GM23338 (cell line): ENCODE measurements around the gene CELF4.

Source experiments
- CREB1 ChIP-seq: fragments of 250-450 bp; sonication (Bioruptor Pico); IDR thresholded peaks from 2 replicates; pipeline ENCODE4 v1.5.0; 2020; ENCODE audit warnings: low read depth, mild to moderate bottlenecking, moderate library complexity
- EZH2 ChIP-seq: fragments of 200-600 bp; sonication (generic); IDR thresholded peaks from one replicate; pipeline ENCODE4 v1.8.0; 2017; ENCODE audit warnings: antibody characterized with exemption, mild to moderate bottlenecking, low read depth; ENCODE audit not compliant: unreplicated experiment
- EZH2phosphoT487 ChIP-seq: fragments of 200-600 bp; sonication (generic); IDR thresholded peaks from one replicate; pipeline ENCODE4 v1.8.1; 2018; ENCODE audit warnings: antibody characterized with exemption; ENCODE audit not compliant: unreplicated experiment
- ZNF114 ChIP-seq: fragments of 250-450 bp; sonication (Bioruptor Pico); IDR thresholded peaks from 2 replicates; pipeline ENCODE4 v1.5.0; 2020; ENCODE audit warnings: mild to moderate bottlenecking, moderate library complexity
- ZNF331 ChIP-seq: fragments of 250-450 bp; sonication (Bioruptor Pico); IDR thresholded peaks from 2 replicates; pipeline ENCODE4 v1.5.0; 2020; ENCODE audit warnings: low read depth, mild to moderate bottlenecking, moderate library complexity
- TF ChIP-seq, protein P1 (sequence below), 2 experiments: fragments of 200-600 bp in 1 of 2; sonication (generic) in 1 of 2; conservative IDR thresholded peaks; 2 replicates each; pipeline versions ENCODE4 v1.5.1 to v1.6.1; 2016 to 2017; ENCODE audit warnings: antibody characterized with exemption in 2 of 2, low read depth in 2 of 2, mild to moderate bottlenecking in 2 of 2, moderate library complexity in 1 of 2
- TF ChIP-seq, protein P2 (sequence below): IDR thresholded peaks from one replicate; pipeline ENCODE4 v1.6.1; 2018; ENCODE audit warnings: antibody characterized with exemption; ENCODE audit not compliant: unreplicated experiment

GRCh38 chr18:37362158-37362890 lies 203.3 kb downstream of the CELF4 start:
- TF ChIP-seq, protein P1, sequence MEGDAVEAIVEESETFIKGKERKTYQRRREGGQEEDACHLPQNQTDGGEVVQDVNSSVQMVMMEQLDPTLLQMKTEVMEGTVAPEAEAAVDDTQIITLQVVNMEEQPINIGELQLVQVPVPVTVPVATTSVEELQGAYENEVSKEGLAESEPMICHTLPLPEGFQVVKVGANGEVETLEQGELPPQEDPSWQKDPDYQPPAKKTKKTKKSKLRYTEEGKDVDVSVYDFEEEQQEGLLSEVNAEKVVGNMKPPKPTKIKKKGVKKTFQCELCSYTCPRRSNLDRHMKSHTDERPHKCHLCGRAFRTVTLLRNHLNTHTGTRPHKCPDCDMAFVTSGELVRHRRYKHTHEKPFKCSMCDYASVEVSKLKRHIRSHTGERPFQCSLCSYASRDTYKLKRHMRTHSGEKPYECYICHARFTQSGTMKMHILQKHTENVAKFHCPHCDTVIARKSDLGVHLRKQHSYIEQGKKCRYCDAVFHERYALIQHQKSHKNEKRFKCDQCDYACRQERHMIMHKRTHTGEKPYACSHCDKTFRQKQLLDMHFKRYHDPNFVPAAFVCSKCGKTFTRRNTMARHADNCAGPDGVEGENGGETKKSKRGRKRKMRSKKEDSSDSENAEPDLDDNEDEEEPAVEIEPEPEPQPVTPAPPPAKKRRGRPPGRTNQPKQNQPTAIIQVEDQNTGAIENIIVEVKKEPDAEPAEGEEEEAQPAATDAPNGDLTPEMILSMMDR (conservative IDR thresholded peaks at IDR 0.05; ENCODE audit: low read depth in 2 of 2), result no peak
- TF ChIP-seq EZH2 (no peak), ZNF114 (CRISPR knock-in tag) (no peak), EZH2phosphoT487 (no peak), ZNF331 (CRISPR knock-in tag) (no peak), CREB1 (no peak; the same call in 1 of the 2 replicates)
- TF ChIP-seq, protein P2, sequence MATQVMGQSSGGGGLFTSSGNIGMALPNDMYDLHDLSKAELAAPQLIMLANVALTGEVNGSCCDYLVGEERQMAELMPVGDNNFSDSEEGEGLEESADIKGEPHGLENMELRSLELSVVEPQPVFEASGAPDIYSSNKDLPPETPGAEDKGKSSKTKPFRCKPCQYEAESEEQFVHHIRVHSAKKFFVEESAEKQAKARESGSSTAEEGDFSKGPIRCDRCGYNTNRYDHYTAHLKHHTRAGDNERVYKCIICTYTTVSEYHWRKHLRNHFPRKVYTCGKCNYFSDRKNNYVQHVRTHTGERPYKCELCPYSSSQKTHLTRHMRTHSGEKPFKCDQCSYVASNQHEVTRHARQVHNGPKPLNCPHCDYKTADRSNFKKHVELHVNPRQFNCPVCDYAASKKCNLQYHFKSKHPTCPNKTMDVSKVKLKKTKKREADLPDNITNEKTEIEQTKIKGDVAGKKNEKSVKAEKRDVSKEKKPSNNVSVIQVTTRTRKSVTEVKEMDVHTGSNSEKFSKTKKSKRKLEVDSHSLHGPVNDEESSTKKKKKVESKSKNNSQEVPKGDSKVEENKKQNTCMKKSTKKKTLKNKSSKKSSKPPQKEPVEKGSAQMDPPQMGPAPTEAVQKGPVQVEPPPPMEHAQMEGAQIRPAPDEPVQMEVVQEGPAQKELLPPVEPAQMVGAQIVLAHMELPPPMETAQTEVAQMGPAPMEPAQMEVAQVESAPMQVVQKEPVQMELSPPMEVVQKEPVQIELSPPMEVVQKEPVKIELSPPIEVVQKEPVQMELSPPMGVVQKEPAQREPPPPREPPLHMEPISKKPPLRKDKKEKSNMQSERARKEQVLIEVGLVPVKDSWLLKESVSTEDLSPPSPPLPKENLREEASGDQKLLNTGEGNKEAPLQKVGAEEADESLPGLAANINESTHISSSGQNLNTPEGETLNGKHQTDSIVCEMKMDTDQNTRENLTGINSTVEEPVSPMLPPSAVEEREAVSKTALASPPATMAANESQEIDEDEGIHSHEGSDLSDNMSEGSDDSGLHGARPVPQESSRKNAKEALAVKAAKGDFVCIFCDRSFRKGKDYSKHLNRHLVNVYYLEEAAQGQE, result no peak
